GM12891 (cell line): Measurements from ENCODE around the gene GDAP2.

ENCODE experiments used
- POLR2AphosphoS5 ChIP-seq: IDR thresholded peaks from 2 replicates; pipeline ENCODE4 v1.6.1; 2011; ENCODE audit warnings: low read depth, low read length, control low read depth
- TAF1 ChIP-seq: IDR thresholded peaks from 2 replicates; pipeline ENCODE4 v1.6.1; 2011; ENCODE audit warnings: low read depth, low read length, control low read depth

DNA sequence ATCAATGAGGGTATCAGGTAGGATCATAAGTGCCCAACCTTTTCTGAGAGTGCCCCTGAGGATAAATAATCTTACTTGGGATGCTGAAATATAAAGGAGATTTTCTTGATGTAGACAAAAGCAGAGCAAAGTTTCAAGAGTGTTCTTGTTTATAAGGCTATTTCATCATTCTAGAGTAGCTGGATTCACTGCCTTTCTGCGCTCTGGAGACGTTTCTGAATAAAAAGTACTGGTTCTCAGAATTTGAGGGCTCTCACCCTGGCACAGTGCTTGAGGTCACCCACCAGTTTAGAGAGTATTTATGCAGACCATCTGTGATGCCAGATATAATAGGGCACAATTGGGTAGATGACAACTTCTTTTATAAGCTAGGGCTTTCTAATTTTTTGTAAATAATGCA, 103.3 kb downstream of the GDAP2 start:
- no peak for TF ChIP-seq TAF1
- no peak for TF ChIP-seq POLR2AphosphoS5
